NCI-H524 treated with DMSO at 0.1 percent for 48 hours (cell line): ENCODE data around the gene CHRNB2.

Experiments used
- DNase-seq: peaks from one replicate; lab custom pipeline; 2025; lab: John Stamatoyannopoulos, UW

Gene CHRNB2

GRCh38 chr1:154581766-154582165 is 14.2 kb downstream of the CHRNB2 start:
- DNase-seq = no peak

GRCh38 chr1:154582885-154583284 is 15.3 kb downstream of the CHRNB2 start:
- DNase-seq = no peak

GRCh38 chr1:154583773-154584172 is 16.2 kb downstream of the CHRNB2 start:
- DNase-seq = no peak

GRCh38 chr1:154584267-154584994 is 16.9 kb downstream of the CHRNB2 start:
- no peak for DNase-seq

- DNase-seq = no peak
These were observed 18.7 kb downstream of the CHRNB2 start for GRCh38 chr1:154586231-154586630.

GRCh38 chr1:154586641-154587040 is 19.1 kb downstream of the CHRNB2 start:
- no peak for DNase-seq

- DNase-seq = no peak
These were observed 22.2 kb downstream of the CHRNB2 start for GRCh38 chr1:154589780-154590179.

GRCh38 chr1:154590756-154591155 is 23.2 kb downstream of the CHRNB2 start:
- DNase-seq = no peak

GRCh38 chr1:154591206-154591605 is 23.6 kb downstream of the CHRNB2 start:
- no peak for DNase-seq

- DNase-seq = peak; percentile 75
These were observed 25.8 kb downstream of the CHRNB2 start for GRCh38 chr1:154593390-154593789.

GRCh38 chr1:154594811-154595210 is 27.2 kb downstream of the CHRNB2 start:
- no peak for DNase-seq

GRCh38 chr1:154595621-154596020 is 28.0 kb downstream of the CHRNB2 start:
- DNase-seq = no peak

- no peak for DNase-seq
These were observed 31.5 kb downstream of the CHRNB2 start for GRCh38 chr1:154598871-154599635.

GRCh38 chr1:154599658-154600057 is 32.1 kb downstream of the CHRNB2 start:
- DNase-seq = peak; percentile 57

GRCh38 chr1:154603317-154603716 is 35.7 kb downstream of the CHRNB2 start:
- DNase-seq = no peak

- DNase-seq = no peak
These were observed 38.0 kb downstream of the CHRNB2 start for GRCh38 chr1:154605534-154605933.

GRCh38 chr1:154607106-154607608 is 39.6 kb downstream of the CHRNB2 start:
- no peak for DNase-seq

- DNase-seq = no peak
These were observed 40.2 kb downstream of the CHRNB2 start, which contains the start of gene ADAR for GRCh38 chr1:154607609-154608396. TSS of gene ADAR (minus strand) at chr1:154608186. CDS start at chr1:154608006, 180 bp downstream.

GRCh38 chr1:154608397-154609270 is 41.1 kb downstream of the CHRNB2 start:
- peak; percentile 3 for DNase-seq

GRCh38 chr1:154609398-154610380 is 42.1 kb downstream of the CHRNB2 start:
- DNase-seq = no peak
